Upper lobe of left lung (tissue), 4 donors: ENCODE data around the gene DENND5A.

Experiments
- POLR2A ChIP-seq, 4 donors: fragments of 450-650 bp; IDR thresholded peaks; one replicate each; pipeline ENCODE4 v1.5.1; 2016 to 2017; ENCODE audit warnings: antibody characterized with exemption in 4 of 4, mild to moderate bottlenecking in 2 of 4
- POLR2AphosphoS5 ChIP-seq, 2 donors: sonication (generic); formaldehyde crosslinking; IDR thresholded peaks; one replicate each; pipeline ENCODE4 v1.5.1; 2017; ENCODE audit warnings: antibody characterized with exemption in 2 of 2
- TF ChIP-seq, protein P1 (sequence below), 6 experiments: fragments of 450-650 bp in 4 of 6; fragments of 200-600 bp in 2 of 6; sonication (generic) in 2 of 6; IDR thresholded peaks; one replicate each; pipeline ENCODE4 v1.5.1; 2016 to 2019; ENCODE audit warnings: antibody characterized with exemption in 6 of 6

- TF ChIP-seq POLR2AphosphoS5 (IDR thresholded peaks at IDR 0.05) (no peak), POLR2A (IDR thresholded peaks at IDR 0.05) (no peak)
- TF ChIP-seq, protein P1, sequence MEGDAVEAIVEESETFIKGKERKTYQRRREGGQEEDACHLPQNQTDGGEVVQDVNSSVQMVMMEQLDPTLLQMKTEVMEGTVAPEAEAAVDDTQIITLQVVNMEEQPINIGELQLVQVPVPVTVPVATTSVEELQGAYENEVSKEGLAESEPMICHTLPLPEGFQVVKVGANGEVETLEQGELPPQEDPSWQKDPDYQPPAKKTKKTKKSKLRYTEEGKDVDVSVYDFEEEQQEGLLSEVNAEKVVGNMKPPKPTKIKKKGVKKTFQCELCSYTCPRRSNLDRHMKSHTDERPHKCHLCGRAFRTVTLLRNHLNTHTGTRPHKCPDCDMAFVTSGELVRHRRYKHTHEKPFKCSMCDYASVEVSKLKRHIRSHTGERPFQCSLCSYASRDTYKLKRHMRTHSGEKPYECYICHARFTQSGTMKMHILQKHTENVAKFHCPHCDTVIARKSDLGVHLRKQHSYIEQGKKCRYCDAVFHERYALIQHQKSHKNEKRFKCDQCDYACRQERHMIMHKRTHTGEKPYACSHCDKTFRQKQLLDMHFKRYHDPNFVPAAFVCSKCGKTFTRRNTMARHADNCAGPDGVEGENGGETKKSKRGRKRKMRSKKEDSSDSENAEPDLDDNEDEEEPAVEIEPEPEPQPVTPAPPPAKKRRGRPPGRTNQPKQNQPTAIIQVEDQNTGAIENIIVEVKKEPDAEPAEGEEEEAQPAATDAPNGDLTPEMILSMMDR (IDR thresholded peaks at IDR 0.05), result no peak
Observed at GRCh38 chr11:9253086-9253485, 12.1 kb downstream of the DENND5A start.
